Sigmoid colon (tissue), 7 donors: ENCODE data around the gene RPH3AL. TPM values are rescaled to one million over a fixed set of nuclear protein-coding genes. Genes with fewer than 3 reads are reported as not detected.
A peak's percentile ranks its signal among the peaks of the same experiment; 100 is the strongest.
"Not testable (repeated sequence)": the region's sequence is repeated elsewhere in the genome, so short reads cannot be mapped to it uniquely, and the experiment has no call there.

Experiments
- DNase-seq: peaks from one replicate; pipeline ENCODE4 v3.0.0-alpha.2; 2019
- H3K27ac ChIP-seq, 4 donors: fragments of 200-600 bp; sonication (generic); one replicate each; pipeline ENCODE4 v1.5.1; 2016 to 2019; ENCODE audit warnings: mild to moderate bottlenecking in 1 of 4
- H3K27me3 ChIP-seq, 3 donors: fragments of 200-600 bp; sonication (generic); one replicate each; pipeline ENCODE4 v1.5.1; 2019; ENCODE audit warnings: mild to moderate bottlenecking in 1 of 3
- H3K36me3 ChIP-seq, 4 donors: fragments of 200-600 bp; sonication (generic); one replicate each; pipeline ENCODE4 v1.5.1; 2016 to 2019
- H3K4me1 ChIP-seq, 4 donors: fragments of 200-600 bp; sonication (generic); one replicate each; pipeline ENCODE4 v1.5.1; 2017 to 2019
- H3K4me3 ChIP-seq, 4 donors: fragments of 200-600 bp; sonication (generic); one replicate each; pipeline ENCODE4 v1.5.1; 2017 to 2019; ENCODE audit warnings: mild to moderate bottlenecking in 2 of 4, moderate library complexity in 1 of 4
- H3K9me3 ChIP-seq, 4 donors: fragments of 200-600 bp in 3 of 4; sonication (generic) in 3 of 4; one replicate each; pipeline versions ENCODE4 v1.5.1 to v1.6.1; 2013 to 2019
- EP300 ChIP-seq, 4 donors: sonication (generic); formaldehyde crosslinking; IDR thresholded peaks; one replicate each; pipeline ENCODE4 v1.6.1; 2017; ENCODE audit warnings: antibody characterized with exemption in 4 of 4
- POLR2A ChIP-seq, 2 donors: fragments of 450-650 bp; IDR thresholded peaks; one replicate each; pipeline ENCODE4 v1.6.1; 2016; ENCODE audit warnings: antibody characterized with exemption in 2 of 2, mild to moderate bottlenecking in 2 of 2, moderate library complexity in 2 of 2
- POLR2AphosphoS5 ChIP-seq, 4 donors: sonication (generic); formaldehyde crosslinking; IDR thresholded peaks; one replicate each; pipeline ENCODE4 v1.6.1; 2017; ENCODE audit warnings: antibody characterized with exemption in 4 of 4
- WGBS, 2 donors: extraction: QIAGEN DNeasy Blood & Tissue Kit; methylation state at CpG; one replicate each; pipeline ENCODE4 v1.1.7; 2013; 5-methylcytosine and 5-hydroxymethylcytosine counted together
- intact Hi-C: fragments of 100-400 bp; cut with DNase I; formaldehyde crosslinking; loops from one replicate; pipeline ENCODE4 v1.15.1; 2023
- polyA plus RNA-seq, 3 donors: library from polyadenylated mRNA; stranded (reverse); fragments of 200-250 nt; gene quantifications; one replicate each; pipeline ENCODE4 v1.2.3, GENCODE V29; 2013
- total RNA-seq, 4 donors: library from RNA; depleted of rRNA; stranded (reverse); fragments of >200 nt; gene quantifications; one replicate each; pipeline ENCODE4 v1.1.0, GENCODE V29; 2016
- TF ChIP-seq, protein P1 (sequence below), 4 experiments: fragments of 450-650 bp in 3 of 4; fragments of 200-600 bp in 1 of 4; IDR thresholded peaks; one replicate each; pipeline ENCODE4 v1.5.1; 2016 to 2019; ENCODE audit warnings: antibody characterized with exemption in 4 of 4, mild to moderate bottlenecking in 3 of 4, moderate library complexity in 2 of 4
- donor health status: healthy with polysubstance abuse.
- donor health status: Bipolar disorder and iron deficiency.
- donor health status: healthy.

RPH3AL gene
- total and polyA plus RNA-seq, 7 donors: 1.8 to 23.1 (median 12.7) TPM

DNA sequence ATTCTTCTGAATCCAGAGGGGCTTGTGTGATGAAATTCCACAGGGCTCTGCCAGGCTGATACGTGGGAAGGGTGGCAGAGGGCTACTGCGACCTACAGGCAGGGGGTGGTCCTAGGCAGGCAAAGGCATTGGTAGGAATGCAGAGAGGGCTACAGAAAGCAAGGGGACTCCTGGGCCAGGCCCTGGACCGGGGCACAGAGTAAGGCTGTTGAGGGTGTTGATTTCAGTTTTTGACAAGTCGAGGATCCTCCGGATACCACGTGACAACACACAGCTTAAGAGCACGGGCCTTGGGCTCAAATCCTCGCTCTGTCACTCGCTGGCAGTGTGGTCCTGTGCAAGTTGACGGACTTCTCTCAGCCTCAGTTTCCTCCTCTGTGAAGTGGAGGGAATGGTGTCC, 152.0 kb downstream of the RPH3AL start:
- 40 to 74% methylated on average over 10 of the region's 10 CpGs for WGBS, 2 donors
- Histone ChIP-seq H3K4me3 (no peak overlapping the region), H3K36me3 (no peaks in the 10 kb centered on the region), H3K27ac (peak overlapping the region in 2 of 4 donors; percentile 32 to 49), H3K4me1 (peaks cover 0 to 13% (median 4%) of the 10 kb centered on the region in 4 donors), H3K9me3 (no peaks in the 10 kb centered on the region), H3K27me3 (peaks cover 0 to 43% (median 10%) of the 10 kb centered on the region in 3 donors)
- TF ChIP-seq EP300 (IDR thresholded peaks at IDR 0.05) (no peak), POLR2A (IDR thresholded peaks at IDR 0.05) (no peak)
- TF ChIP-seq, protein P1, sequence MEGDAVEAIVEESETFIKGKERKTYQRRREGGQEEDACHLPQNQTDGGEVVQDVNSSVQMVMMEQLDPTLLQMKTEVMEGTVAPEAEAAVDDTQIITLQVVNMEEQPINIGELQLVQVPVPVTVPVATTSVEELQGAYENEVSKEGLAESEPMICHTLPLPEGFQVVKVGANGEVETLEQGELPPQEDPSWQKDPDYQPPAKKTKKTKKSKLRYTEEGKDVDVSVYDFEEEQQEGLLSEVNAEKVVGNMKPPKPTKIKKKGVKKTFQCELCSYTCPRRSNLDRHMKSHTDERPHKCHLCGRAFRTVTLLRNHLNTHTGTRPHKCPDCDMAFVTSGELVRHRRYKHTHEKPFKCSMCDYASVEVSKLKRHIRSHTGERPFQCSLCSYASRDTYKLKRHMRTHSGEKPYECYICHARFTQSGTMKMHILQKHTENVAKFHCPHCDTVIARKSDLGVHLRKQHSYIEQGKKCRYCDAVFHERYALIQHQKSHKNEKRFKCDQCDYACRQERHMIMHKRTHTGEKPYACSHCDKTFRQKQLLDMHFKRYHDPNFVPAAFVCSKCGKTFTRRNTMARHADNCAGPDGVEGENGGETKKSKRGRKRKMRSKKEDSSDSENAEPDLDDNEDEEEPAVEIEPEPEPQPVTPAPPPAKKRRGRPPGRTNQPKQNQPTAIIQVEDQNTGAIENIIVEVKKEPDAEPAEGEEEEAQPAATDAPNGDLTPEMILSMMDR (IDR thresholded peaks at IDR 0.05): no peak
- DNase-seq: no peak
- intact Hi-C loops: no loop called here

DNA sequence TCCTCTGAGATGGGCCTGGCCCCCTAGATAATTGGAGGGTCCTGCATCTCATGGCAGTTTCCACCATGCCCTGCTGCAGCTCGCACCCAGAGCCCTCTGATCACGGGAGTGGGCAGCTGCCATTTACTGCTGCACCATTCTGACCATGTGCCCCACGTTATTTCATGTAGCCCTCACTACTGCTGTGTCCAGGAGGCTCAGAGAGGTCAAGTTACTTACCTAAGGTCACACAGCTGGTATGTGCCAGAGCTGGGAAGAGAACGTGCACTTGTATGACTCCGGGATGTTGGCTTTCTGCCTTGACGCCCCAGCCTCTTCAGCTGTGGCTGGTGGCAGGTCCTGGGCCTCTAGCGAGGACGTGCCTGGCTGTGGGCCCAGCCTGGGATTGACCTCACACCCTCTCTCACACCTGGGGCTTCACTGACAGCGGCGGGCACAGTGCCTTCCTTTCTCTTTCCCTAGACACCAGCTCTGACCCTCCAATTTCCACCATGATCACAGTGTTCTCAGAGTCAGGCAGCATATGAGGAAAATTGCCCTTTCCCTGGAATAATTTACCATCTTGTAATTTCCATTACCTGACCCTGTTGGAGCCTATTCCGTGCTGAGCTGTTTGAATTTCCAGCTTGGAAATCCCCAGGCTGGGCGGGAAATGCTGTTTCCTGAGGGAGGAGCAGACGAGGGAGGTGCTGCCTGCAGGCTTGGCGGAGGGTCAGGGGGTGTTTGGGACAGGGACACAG, 152.6 kb downstream of the RPH3AL start:
- Histone ChIP-seq H3K9me3 (no peaks in the 10 kb centered on the region), H3K4me1 (peaks cover 0 to 13% (median 5%) of the 10 kb centered on the region in 4 donors), H3K36me3 (no peaks in the 10 kb centered on the region), H3K27me3 (peaks cover 0 to 38% (median 10%) of the 10 kb centered on the region in 3 donors), H3K4me3 (no peak overlapping the region), H3K27ac (peak overlapping the region in 2 of 4 donors; percentile 32 to 51)
- peak in 1 of 4 donors; percentile 28 for TF ChIP-seq POLR2AphosphoS5 (IDR thresholded peaks at IDR 0.05)
- TF ChIP-seq, protein P1 (IDR thresholded peaks at IDR 0.05): no peak
- TF ChIP-seq EP300 (IDR thresholded peaks at IDR 0.05): no peak
- no peak for TF ChIP-seq POLR2A (IDR thresholded peaks at IDR 0.05)
- peak; percentile 70 for DNase-seq
- WGBS, 2 donors: 13 to 55% methylated on average over 14 of the region's 14 CpGs
- intact Hi-C loops: no loop called here

DNA sequence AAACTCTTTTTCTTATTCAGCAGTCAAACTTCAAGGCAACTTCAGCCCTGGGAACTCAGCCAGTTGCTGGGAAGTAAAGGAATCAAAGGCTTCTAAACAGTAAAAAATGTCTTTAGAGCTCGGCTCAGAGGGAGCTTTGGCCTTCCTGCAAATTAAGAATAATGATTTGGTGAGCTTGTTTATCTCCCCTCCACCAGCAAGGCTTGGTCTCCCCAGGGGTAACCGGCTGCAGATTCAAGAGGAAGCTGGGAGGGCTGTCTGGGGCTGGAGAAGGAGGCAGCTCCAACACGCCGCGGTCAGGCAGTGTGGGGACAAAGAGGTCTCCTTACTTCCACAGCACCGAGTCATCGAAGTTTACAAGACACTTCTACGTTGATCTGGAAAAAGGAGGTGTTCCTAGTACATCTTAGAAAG, 153.4 kb downstream of the RPH3AL start:
- Histone ChIP-seq H3K36me3 (no peaks in the 10 kb centered on the region), H3K4me1 (peaks cover 0 to 21% (median 12%) of the 10 kb centered on the region in 4 donors), H3K27me3 (peaks cover 0 to 38% (median 10%) of the 10 kb centered on the region in 3 donors), H3K27ac (peak overlapping the region in 1 of 4 donors; percentile 51), H3K9me3 (no peaks in the 10 kb centered on the region), H3K4me3 (no peak overlapping the region)
- intact Hi-C loops: no loop called here
- peak; percentile 60 for DNase-seq
- WGBS, 2 donors: 11 to 24% methylated on average over 8 of the region's 8 CpGs
- TF ChIP-seq EP300 (IDR thresholded peaks at IDR 0.05) (no peak), POLR2A (IDR thresholded peaks at IDR 0.05) (no peak), POLR2AphosphoS5 (IDR thresholded peaks at IDR 0.05) (no peak)
- TF ChIP-seq, protein P1 (IDR thresholded peaks at IDR 0.05): no peak

DNA sequence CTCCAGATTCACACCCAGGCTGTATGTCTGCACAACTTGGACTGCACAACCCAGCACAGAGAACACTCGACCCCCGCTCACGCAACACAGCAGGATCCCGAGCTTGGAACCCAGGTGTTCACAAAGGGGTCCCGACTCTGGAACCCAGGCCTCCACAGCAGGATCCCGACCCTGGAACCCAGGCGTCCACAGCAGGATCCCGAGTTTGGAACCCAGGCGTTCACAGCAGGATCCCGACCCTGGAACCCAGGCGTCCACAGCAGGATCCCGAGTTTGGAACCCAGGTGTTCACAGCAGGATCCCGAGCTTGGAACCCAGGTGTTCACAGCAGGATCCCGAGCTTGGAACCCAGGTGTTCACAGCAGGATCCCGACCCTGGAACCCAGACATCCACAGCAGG, 154.4 kb downstream of the RPH3AL start:
- WGBS, 2 donors: 91 to 92% methylated on average over 15 of the region's 15 CpGs
- peaks cover 0 to 22% (median 13%) of the 10 kb centered on the region in 4 donors for H3K4me1 ChIP-seq
- intact Hi-C loops, H3K27ac ChIP-seq, H3K36me3 ChIP-seq, DNase-seq, H3K9me3 ChIP-seq, H3K4me3 ChIP-seq: not testable (repeated sequence)
- peaks cover 0 to 38% (median 10%) of the 10 kb centered on the region in 3 donors for H3K27me3 ChIP-seq

DNA sequence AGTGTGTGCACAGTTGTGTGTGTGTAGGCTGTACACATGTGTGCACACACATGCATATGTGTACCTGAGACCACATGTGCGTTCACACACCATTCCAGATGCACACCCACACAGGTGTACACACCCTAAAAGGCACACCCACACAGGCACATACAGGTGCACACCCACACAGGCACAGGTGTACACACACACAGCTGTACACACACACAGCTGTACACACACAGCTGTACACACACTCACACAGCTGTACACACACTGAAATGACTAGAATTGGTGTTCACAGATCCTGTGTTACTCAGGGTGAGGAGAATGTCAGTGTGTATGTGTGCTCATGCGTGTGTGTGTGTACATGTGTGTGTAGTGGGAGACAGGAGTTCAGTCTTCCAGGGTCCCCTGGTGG, 155.3 kb downstream of the RPH3AL start:
- intact Hi-C loops: no loop called here
- Histone ChIP-seq H3K4me3 (no peak overlapping the region), H3K27ac (no peak overlapping the region), H3K27me3 (peaks cover 0 to 36% (median 10%) of the 10 kb centered on the region in 3 donors), H3K4me1 (peaks cover 0 to 22% (median 13%) of the 10 kb centered on the region in 4 donors), H3K9me3 (no peaks in the 10 kb centered on the region), H3K36me3 (no peaks in the 10 kb centered on the region)
- WGBS, 2 donors: 67 to 91% methylated on average over 2 of the region's 2 CpGs
- peak; percentile 4 for DNase-seq
- TF ChIP-seq, protein P1 (IDR thresholded peaks at IDR 0.05): no peak
- TF ChIP-seq POLR2A (IDR thresholded peaks at IDR 0.05) (no peak), POLR2AphosphoS5 (IDR thresholded peaks at IDR 0.05) (no peak), EP300 (IDR thresholded peaks at IDR 0.05) (no peak)
